ENCODE results near the gene P2RX7.

DNA sequence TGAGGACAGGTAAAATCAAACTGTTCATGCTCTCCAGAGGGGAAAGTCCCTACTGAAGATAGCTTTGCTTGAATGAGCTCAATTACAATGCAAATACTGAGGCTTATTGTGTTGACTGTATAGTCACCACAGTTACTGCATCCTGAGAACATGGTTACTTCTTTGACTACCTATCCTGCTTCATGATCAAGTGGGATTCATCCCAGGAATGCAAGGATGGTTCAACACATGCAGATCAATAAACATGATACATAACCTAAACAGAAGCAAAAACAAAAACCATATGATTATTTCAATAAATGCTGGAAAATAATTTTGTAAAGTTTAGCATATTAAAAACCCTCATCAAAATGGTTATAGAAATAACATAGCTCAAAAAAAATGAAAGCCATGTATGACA is 32.9 kb upstream of the P2RX7 start:
- TF ChIP-seq CTCF (IDR thresholded peaks at IDR 0.05) (no peak), CHD4 (IDR thresholded peaks at IDR 0.05; ENCODE audit: borderline replicate concordance) (no peak), ZSCAN20 (CRISPR knock-in tag; IDR thresholded peaks at IDR 0.05) (no peak), FOSL2 (IDR thresholded peaks at IDR 0.05) (no peak), FOSL2 (CRISPR knock-in tag; IDR thresholded peaks at IDR 0.05) (no peak), NPAS2 (CRISPR knock-in tag; IDR thresholded peaks at IDR 0.05; ENCODE audit: borderline replicate concordance) (no peak), POLR2A (IDR thresholded peaks at IDR 0.05; ENCODE audit: low read length) (no peak), EP300 (IDR thresholded peaks at IDR 0.05) (no peak), CHD2 (IDR thresholded peaks at IDR 0.05; ENCODE audit: low read length, partially characterized antibody) (no peak), POLR2AphosphoS2 (conservative IDR thresholded peaks at IDR 0.05; ENCODE audit: low read length) (no peak), RAD21 (conservative IDR thresholded peaks at IDR 0.05 in 1 of 2, IDR thresholded peaks at IDR 0.05 in 1 of 2) (no peak)
- TF ChIP-seq, protein P1, sequence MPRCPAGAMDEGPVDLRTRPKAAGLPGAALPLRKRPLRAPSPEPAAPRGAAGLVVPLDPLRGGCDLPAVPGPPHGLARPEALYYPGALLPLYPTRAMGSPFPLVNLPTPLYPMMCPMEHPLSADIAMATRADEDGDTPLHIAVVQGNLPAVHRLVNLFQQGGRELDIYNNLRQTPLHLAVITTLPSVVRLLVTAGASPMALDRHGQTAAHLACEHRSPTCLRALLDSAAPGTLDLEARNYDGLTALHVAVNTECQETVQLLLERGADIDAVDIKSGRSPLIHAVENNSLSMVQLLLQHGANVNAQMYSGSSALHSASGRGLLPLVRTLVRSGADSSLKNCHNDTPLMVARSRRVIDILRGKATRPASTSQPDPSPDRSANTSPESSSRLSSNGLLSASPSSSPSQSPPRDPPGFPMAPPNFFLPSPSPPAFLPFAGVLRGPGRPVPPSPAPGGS (IDR thresholded peaks at IDR 0.05) = no peak
